NCI-H146 treated with DMSO at 0.1 percent for 48 hours (cell line): ENCODE results near the gene RFPL4A.

Experiments
- DNase-seq: peaks from one replicate; lab custom pipeline; 2025; ENCODE audit not compliant: unreplicated experiment; lab: John Stamatoyannopoulos, UW

RFPL4A gene

GRCh38 chr19:55801416-55801815, 42.5 kb downstream of the RFPL4A start:
- DNase-seq: no peak

- DNase-seq: no peak
Observed at GRCh38 chr19:55802281-55802680, 43.4 kb downstream of the RFPL4A start.

- peak; percentile 76 for DNase-seq
Observed at GRCh38 chr19:55809381-55810058, 50.6 kb downstream of the RFPL4A start.

GRCh38 chr19:55811340-55811739, 52.4 kb downstream of the RFPL4A start:
- DNase-seq: no peak

- no peak for DNase-seq
Observed at GRCh38 chr19:55812449-55812848, 53.6 kb downstream of the RFPL4A start.
